Stimulated activated CD4-positive, alpha-beta T cell treated with anti-CD3 and anti-CD28 coated beads, Interleukin-15, amount 100 ng/mL, for 48 hours (primary cell): Measurements from ENCODE around the gene LRMDA.

Experiments used
- DNase-seq, 2 donors: peaks; one replicate each; pipeline ENCODE4 v3.0.0-alpha.2; 2020; ENCODE audit warnings: low read depth in 2 of 2

The LRMDA gene

DNA sequence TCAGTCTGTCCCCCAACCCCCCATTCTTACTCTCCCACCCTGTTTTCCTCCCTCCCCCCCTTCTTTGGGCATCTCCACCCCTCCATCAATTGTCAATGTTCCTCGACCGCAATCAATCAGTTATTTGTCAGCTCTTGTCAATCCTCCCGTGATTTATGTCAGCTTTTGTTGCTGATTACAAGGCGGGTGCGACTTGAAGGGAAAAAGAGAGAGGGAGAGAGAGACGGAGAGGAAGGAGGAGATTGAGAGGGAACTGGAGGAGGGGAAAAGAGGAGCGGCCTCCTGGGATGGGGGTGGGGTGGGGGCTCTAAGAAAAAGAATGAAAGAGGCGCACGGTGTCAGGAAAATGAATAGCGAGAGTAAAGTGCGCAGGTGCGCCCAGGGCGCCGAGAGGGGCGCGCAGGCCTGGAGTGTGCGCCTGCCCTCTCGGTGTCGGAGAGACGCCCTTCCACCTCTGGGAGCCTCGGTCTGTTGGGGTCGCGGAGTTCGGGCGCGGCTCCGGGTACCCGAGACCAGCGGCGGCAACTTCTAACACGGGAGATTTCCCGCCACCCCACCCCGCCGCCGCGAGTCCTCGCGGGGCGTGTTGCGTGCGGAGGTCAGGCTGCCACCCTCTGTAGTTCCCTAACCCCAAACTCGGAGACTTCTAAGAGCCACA lies 28.8 kb upstream of the LRMDA start:
- no peak for DNase-seq

DNA sequence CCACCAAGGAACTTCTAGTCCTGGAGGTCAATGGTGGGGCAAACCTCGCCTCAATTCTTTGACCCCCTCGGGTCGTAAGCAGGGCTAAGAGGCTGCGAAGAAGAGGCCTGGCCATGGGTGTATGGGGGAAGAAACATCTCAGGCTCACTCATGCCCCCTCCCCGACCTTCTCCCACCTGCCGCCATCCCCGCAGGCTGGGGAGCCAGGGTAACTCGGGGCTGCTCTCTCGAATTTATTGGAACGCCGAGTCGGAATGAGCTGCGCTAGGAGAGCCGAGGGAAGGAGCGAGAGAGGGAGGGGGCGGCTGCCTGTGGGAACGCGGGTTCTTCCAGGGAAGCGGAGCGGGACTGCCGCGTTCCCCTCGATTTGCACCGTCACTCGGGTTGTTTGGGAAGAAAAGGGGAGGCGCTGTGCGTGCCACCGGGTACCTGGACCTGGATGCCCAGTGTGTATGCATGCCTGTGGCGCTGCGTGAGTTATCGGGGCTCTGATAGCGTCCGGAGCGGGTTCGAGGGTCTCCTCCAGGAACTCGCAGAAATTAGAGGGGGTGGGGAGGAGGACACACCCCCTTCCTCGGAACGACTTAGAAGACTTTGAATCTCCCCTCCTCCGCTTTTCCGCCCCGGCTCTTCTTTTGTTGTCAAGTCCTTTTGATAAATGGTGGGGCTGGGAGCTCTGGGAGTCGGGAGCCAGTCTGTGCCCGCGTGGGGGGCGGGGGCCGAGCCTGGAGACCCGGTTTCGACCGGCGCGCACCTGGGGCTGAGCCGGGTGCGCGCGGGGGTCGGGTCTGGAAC lies 28.1 kb upstream of the LRMDA start:
- no peak for DNase-seq

DNA sequence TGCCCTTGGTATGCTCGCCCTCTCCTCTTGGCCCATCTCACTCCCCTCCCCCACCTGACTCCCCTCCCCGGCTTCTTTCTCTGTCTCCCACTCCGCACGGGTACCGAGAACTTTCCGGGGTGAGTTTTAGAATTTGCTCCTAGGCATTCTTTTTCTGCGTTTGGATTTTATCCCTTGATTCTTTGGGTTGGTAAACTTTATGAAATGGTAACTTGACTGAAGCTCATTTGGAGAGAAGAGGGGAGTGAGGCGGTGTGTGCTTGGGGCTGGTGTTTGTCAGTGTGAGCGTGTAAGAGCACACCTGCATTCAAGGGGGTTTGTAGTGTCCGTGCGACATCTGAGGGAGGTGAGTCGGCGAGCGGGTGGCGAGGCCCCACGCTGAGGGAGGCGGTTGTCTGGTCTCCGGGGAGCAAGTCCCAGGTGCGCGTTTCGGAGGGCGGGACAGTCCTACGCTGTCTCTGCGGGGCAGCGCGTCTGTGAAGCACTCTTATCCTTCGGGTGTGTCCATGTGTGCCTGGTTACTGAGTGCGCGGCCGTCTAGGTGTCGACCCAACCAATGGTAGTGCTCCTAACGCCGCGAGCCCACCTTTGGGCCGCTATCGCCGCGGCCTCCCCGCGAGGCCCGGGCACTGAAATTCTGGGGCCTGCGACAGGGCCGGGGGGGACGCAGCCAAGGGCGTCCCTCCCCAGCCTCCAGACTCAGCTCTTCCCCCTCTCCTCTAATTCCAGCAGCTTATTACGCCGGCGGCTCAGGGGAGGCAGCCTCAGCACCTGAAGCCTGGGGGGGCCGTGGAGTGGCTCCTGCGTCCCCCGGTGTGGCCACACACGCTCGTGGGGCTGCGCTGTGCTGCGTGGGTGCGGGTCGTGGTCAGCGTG lies 27.2 kb upstream of the LRMDA start:
- DNase-seq: no peak

DNA sequence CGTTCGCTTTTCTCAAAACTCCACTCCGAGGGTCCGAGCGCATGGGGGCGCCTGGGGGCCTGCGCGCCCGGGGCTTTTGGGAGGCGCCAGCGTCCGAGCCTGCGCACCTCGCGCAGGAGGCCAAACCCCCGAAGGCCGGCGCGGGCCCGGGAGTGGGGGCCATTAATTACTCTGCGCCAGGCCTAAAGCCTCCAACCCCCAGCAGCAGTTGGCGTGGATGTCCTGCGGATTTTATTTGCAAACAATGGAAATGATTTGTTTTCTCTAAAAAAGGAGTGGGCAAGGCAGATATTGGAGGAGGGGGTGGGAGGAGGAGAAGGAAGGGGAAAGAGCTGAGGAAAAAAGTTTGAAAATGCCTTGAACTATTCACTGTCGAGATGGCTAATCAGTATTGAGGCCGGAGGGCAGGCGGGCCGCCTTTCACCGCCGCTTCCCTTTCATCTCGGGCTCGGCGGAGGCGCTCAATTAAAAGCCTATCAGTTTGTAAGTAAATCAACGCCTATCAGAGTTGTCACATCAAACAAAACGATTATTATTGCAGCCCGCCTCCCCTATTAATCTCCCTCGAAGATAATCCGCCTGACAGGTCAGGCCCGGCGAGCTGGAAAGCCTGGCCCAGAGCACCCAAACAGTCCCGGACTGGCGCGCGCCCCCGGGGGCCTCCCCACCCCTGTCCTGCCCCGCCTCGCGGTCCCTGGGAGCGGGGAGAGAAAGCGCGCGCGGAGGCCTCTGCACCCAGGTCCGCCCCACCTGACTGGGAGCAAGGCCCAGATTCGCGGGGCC lies 26.4 kb upstream of the LRMDA start:
- no peak for DNase-seq

DNA sequence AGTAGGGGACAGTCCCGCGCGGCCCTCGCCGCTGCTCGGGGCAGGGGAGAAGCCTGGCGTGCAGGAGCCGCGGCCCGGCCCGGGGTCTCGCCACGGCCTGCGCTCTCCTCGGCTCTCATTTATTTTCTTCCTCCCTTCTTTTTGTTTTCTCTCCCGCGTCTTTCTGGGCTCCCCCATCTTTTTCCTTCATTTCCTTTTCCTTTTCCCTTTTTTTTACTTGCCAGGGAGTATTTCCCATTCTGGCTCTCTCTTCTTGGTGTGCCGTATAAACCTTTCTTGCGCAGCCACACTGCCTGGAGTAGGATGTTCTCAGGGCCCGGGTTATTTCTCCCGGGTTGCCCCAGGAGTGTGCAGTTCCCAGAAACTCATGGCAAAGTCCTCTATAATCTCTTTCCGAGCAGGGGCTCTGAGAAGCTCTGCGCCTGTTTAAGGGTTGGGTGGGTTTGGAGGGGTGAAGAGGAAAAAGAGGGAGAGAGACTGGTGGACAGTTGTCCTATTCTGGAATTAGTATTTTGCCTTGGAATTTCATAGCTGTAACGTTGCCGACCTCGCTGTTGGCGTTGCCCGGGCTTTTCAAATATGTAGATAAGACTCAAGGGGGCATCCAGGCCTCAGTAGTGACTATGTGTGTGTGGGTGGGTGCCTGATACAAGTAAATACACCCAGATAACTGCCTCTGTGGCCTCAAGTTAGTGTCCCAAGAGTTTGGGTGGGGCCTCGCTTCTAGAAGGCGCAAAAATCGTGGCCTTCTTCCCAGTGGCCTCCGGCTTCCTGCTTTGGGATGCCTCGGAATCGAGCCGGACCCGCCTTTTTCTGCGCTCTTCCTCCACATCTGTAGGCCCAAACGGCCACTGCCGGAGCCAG lies 25.6 kb upstream of the LRMDA start:
- DNase-seq: no peak

DNA sequence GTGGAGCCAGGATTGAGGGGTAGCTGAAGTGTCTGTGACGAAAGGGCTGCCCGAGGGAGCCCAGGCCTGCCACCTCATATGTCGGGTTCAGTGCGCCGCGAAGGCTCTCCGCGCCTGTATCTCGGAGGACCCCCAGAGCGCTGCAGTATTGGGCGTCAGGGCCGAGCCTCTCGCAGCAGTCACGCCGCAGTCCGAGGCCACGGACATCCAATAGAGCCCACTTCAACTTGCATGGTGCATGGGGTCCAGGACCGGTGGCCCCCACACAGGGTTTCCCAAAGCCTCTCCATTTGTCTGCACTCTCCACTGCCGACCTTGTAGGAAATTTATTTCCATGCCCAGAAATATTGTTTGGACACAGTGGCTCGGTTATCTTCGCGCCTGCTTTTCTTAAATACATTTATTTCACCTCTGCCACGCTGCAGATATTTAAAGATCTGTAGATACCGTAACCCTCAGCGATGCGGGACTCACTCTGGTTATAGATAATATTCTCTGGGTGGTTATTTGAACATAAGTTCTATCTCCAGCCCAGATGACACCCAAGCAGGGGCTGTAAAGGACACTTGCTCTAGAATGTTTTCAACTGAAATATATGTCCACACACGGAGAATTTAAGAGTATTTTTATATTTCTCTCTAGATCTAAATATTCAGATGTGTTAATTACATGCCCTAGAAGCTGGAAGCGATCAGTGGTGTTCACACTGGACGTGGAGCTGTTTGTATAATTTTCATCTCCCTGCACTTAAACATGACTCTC lies 24.8 kb upstream of the LRMDA start:
- DNase-seq: no peak

DNA sequence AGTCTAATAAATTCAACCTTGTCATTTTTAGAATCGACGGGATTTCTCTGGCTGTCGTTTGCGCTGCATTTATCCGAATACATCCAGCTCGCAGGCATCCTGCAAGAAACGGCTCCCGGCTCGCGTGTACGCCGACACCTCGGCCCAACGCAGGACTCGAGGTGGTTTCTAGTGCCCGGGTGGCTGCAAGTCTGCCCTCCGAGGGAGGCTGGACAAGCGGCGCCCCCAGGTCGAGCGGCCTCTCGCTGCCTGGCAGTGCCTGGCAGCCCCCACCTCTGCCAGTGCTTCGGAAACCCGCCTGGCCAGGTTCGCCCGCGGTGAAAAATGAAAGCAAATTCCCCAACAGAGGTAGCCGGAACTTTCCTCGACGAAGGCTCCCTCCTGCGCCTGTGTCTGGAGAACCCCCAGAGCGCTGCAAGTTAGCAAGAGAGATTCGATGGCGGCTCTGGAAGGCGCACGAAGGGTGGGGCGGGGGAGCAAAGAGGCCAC lies 24.2 kb upstream of the LRMDA start:
- no peak for DNase-seq

DNA sequence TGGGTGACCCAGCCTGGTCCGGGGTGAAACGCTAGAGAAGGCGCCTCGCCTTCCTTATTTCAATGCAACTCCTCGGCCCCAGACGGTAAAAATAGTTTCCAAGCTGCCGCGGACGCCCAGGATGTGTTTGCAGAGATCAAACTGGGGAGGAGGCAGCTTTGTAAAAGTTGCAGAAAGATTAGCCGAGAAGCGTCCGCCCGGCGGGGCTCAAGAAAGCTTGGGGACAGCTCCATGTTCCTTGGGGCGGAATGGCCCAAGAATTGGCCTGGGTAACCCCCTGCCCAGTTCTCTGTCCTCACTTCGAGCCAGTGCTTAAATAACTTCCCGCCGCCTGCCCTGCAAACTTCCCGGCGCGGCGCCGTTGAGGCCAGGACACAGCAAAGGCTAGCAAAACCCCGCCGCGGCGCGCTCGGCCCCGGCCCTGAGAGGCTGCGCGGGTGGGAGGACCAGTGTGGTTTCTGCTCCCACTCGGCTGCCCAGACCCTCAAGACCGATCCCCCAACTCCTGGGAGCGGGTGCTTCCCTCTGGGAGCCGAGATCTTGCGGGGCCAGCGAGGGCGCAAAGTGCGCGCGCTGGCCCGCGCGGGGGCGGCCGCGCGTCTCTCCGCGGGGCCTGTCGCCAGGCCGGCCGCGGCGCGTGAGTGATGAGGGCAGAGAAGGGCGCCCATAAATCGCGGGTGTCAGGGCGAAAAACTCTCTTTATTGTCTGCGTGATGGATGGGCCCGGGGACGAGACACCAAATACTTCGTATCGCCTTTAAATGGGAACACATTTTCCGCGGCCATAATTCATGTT lies 23.5 kb upstream of the LRMDA start:
- DNase-seq: no peak

DNA sequence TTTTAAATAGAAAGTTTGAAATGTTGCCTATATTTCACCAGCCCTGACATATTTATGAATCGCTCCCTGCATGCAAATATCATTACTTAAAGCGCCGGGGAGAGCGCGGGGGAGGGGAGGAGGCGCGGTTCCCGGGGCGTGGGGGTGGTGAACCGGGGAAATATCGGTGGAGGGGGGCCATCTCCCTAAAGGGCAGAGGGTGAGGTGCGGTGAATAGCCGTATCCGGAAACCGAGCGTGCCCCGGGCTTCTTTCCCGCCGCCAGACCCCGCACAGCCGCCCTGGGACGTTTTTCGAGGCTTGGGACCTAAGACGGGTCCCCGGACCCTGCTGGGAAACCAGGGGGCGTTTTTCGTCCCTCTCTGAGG lies 22.9 kb upstream of the LRMDA start:
- no peak for DNase-seq

DNA sequence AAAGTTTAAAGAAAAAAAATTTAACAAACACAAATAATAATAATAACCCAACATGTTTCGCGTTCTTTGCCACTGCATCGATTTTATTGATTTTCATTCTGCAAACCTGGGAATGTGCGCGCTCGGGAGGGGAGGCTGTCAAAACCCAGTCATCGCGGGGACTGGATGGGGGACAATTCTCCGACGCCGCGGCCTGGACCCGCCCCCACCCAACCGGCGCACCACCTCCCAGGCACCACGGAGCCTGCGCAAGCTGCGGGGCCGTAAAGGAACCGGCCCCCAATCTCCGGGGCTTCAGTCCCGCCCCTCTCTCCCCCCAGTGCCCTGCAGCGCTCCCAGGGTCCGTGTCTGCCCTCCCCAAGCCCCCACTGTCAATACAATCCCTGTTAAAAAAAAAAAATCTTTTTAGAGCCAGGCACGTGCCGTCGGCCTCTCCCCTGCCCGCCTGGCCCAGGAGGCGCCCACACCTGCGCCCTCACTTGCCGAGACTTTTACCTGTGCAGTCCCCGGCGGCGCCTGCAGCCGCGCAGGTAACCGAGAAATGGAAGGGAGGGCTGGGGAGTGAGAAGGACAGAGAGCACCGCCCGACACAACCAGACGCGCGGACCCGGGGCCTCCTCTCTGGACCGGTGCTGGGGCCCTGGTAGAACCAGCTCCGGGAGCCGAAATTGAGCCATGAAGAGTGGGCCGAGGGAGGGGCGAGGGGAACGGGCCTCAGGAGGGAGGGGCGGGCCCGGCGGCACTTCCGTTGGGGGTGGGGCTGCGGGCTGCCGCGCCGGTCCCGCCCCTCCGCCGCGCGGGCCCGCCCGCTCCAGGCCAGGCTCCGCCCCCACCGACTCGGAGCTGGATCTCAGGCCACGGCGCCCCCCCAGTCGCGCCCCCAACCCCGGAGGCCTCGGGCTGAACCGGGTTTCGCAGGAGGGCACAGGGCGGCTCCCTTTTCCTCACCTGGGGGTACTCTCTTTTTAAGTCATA lies 22.2 kb upstream of the LRMDA start:
- no peak for DNase-seq

DNA sequence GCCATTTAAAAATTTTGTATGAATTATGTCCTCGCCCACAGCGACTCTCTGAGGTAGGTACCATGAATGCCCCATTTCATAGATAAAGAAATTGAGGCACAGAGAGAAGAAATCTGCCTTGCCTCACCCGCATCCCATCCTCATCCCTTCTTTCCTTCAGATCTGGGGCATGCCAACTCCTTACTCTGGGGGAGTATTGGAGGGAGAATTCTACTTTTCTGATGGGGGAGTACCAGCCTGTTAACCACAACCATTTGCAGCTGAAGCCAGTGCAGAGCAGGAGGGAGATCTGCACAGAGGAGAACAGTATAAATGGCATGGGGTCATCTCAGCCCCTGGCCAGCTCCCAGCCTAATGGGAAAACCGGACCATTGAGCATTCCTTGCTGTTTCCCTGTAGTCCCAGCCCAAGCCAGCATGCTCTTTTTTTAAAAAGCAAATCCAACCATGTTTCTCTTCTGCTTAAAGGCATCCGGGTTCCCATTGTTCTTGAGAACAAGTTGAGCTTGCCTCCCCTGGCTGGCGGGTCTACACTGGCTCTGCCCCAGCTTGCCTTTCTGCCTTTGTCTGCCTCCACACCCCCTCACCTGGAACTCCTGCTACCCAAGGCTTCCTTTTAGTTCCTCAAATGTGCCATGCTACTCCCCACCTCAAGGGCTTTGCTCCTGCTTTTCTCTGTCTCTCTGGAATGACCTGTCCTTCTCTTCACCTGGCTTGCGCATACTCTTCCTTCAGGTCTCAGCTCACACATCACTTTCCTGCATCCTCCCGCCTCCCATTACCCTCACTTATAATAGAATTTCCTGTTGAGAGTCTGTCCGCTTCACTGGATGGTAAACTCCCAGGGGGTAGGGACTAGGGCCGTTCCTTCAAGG lies 21.1 kb upstream of the LRMDA start:
- DNase-seq: no peak

DNA sequence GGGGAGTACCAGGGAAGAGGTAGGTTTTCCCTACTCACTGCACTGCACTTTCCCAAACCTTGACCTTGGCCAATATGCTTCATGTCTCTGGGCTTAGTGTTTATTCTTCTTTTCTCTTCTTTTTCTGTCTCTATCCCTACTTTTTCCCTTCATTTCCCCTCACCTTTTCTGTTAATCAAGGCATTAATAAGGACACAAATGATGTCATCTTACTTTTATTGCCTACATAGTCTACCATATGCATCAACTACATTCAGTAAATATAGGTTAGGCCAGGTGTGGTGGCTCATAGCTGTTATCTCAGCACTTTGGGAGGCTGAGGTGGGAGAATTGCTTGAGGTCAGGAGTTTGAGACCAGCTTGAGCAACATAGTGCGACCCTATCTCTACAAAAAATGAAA lies 16.9 kb upstream of the LRMDA start:
- no peak for DNase-seq

DNA sequence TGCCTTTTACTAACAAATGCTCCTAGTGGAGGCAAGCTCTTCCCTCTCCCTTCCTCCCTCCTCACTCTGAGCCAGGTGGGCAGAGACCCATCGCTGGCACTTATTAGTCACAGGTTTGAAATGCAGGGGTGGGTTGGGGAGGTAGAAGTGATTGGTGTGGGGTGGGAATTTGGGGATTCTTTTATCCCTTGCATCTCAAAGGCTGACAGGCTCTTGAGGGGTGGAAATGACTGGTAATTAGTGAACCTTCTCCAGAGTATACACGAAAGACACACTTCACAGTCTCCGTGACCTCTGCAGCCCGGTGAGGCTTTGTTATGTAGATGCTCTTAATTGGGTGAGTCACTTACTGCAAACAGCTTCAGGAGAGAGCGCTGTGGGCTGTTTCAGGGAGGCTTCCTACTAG lies 13.9 kb upstream of the LRMDA start:
- DNase-seq: no peak

DNA sequence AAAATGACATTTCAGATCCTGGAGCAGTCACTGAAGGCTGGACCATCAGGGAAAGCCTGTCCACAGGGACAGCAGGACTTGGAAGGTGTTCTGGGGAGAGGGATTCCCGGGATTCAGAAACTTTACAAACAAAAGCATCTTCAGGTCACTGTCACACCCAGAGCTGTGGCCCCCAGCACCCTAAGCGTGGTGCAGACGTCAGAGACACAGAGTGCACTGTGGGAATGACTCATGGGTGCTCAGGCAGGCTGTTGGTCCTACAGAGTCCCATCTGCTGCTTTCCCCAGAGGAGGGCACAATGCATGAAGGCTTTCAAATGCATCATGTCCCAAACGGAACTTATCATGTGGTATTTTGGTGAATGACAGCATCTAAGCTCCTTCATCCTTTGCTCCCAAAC lies 13.1 kb upstream of the LRMDA start:
- no peak for DNase-seq

DNA sequence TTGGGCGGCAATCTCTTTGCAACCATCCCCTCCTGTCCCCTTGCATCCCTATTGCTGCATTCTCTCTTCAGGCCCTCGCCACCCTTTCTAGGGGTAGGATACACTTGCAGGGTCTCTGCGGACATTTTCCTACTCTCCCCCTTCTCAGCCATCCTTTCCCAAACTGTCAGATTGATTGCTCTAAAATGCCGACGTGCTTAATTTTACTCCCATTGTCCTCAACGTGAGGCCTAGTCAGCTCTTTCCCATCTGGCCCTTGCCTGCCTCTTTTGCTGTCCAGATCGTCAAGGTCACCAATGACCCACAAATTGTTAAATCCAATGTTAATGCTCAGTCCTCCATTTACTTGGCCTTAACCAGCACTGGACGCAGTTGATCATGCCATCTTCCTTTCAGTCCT lies 12.7 kb upstream of the LRMDA start:
- DNase-seq: no peak

DNA sequence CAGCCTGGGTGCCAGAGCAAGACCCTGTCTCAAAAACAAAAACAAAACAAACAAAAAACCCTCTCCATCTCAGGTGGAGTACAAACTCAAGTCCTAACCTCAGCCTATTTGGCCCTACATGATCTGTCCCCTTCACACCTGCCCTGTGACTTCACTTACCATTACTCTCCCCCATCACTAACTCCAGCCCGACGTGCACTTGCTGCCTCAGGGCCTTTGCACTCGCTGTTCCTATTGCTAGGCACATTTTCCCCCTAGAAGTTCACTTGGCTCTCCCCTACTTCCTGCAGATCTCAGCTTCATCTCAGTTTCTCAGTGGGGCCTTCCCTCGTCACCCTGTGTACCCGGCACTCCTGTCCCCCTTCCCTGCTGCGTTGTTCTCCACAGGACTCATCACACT lies 8.5 kb upstream of the LRMDA start:
- DNase-seq: no peak

DNA sequence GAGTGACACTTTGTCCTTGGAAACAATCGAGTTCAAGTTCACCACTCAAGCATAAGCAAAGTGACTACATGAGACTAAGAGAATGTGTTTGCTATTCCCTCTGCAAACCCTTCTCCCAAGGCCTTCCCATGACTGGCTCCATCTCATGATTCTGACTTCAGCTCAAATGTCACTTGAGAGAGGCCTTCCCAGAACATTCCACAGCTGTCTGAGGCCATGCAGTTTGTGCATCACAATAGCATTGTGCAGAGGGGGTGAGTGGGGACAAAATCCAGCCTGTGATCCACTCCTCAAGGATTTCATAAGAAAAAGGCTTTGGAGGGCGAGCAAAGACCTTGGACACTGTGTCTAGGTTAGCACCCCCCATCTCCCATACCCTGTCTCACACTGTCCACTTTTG lies 6.9 kb upstream of the LRMDA start:
- no peak for DNase-seq
